Ovary (tissue), 3 donors: ENCODE data around the gene MICALL1.

ENCODE experiments used
- POLR2A ChIP-seq: fragments of 450-650 bp; IDR thresholded peaks from one replicate; pipeline ENCODE4 v1.6.1; 2017; ENCODE audit warnings: antibody characterized with exemption, mild to moderate bottlenecking, moderate library complexity
- TF ChIP-seq, protein P1 (sequence below), 3 donors: fragments of 450-650 bp in 2 of 3; fragments of 200-600 bp in 1 of 3; IDR thresholded peaks; one replicate each; pipeline versions ENCODE4 v1.5.1 to v1.8.0; 2016 to 2022; ENCODE audit warnings: antibody characterized with exemption in 3 of 3, mild to moderate bottlenecking in 1 of 3
- donor health status: DM: no; HTN: no; CAD: no.

DNA sequence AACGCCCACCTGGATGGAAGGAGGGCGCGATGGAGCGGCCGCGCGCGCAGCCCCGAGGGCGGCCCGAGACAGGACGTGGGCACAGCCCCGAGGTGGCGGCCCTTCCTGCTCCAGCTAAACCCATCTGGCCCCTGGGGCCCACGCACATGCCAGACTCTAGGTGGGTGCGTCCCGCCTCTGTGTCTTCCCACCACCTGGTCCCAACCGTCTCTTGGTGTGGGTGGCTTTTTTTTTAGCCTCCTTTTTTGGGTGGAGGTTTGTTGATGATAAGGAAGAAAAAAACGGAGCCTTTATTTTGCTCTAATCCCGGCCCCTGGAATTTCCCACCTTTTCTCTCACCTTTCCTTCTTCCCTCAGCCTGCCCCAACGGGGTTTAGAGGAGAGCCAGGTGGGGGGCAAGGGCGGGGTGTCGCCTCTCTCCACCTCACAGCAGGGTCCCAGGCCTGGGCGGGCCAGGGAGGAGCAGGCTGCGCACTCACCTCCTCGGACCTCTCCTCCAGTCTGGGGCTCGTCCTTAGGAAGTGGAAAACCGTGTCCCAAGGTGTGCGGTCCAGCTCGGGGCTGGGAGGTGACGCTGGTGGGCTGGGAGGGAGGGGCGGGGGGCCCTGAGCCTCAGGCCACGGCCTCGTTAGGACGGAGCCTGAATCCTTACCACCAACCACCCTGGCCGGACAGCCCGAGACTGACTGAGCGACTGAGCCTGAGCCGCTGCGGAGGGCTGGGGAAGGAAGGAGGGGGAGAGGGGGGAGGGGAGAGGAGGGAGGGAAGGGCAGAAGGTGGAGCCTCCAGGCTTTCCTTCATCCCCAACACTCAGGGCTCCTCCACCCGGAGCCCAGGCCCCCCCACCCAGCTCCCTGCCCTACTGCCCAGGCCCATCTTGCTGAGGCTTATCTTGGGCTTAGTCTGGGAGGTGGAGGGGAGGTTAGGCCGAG lies 78.0 kb downstream of the MICALL1 start, which contains the start of gene SOX10:
- TF ChIP-seq, protein P1, sequence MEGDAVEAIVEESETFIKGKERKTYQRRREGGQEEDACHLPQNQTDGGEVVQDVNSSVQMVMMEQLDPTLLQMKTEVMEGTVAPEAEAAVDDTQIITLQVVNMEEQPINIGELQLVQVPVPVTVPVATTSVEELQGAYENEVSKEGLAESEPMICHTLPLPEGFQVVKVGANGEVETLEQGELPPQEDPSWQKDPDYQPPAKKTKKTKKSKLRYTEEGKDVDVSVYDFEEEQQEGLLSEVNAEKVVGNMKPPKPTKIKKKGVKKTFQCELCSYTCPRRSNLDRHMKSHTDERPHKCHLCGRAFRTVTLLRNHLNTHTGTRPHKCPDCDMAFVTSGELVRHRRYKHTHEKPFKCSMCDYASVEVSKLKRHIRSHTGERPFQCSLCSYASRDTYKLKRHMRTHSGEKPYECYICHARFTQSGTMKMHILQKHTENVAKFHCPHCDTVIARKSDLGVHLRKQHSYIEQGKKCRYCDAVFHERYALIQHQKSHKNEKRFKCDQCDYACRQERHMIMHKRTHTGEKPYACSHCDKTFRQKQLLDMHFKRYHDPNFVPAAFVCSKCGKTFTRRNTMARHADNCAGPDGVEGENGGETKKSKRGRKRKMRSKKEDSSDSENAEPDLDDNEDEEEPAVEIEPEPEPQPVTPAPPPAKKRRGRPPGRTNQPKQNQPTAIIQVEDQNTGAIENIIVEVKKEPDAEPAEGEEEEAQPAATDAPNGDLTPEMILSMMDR (IDR thresholded peaks at IDR 0.05) = no peak
- no peak for TF ChIP-seq POLR2A
